ENCODE results near the gene TTF1. TPM values are rescaled to one million over a fixed set of nuclear protein-coding genes. Genes with fewer than 3 reads are reported as not detected.

The TTF1 gene
- total RNA-seq, 1 experiment from 2014 or later: 26.9 TPM

- Mint-ChIP-seq H3K4me1 (peaks cover 13 to 15% of the 10 kb centered on the region in 2 experiments), H3K4me3 (peak overlapping the region in 1 of 2 experiments; percentile 23; a peak in 2 of 5 replicates), H3K9me3 (no peaks in the 10 kb centered on the region; a peak in 1 of 5 replicates), H3K36me3 (ENCODE audit: insufficient read depth in 1 of 3, low read depth in 3 of 3) (peaks cover 13 to 23% (median 19%) of the 10 kb centered on the region in 3 experiments; a peak in 6 of 7 replicates), H3K27ac (peak overlapping the region in 1 of 3 experiments; percentile 85; a peak in 3 of 7 replicates), H3K27me3 (ENCODE audit: low read depth) (no peaks in the 10 kb centered on the region)
- H3K27ac ChIP-seq (ENCODE audit: insufficient read length, low read depth, low read length): no peak overlapping the region
- no peak overlapping the region for H4K5ac ChIP-seq (ENCODE audit: insufficient read length, low read depth, low read length)
- no peaks in the 10 kb centered on the region for H4K20me1 ChIP-seq (ENCODE audit: control insufficient read depth, insufficient read depth, insufficient read length)
- H4K91ac ChIP-seq (ENCODE audit: insufficient read length, low read depth, low read length): no peak overlapping the region
- H3K79me1 ChIP-seq (ENCODE audit: insufficient read depth, low read depth, low read length, poor library complexity, severe bottlenecking): no peaks in the 10 kb centered on the region
- H3K79me2 ChIP-seq (ENCODE audit: insufficient read depth, low read length): peaks cover 4% of the 10 kb centered on the region; the same call in 1 of the 2 replicates
- H3K9me3 ChIP-seq (ENCODE audit: control insufficient read depth, low read depth, low read length): no peaks in the 10 kb centered on the region
- H2BK20ac ChIP-seq (ENCODE audit: low read depth, low read length, poor library complexity, severe bottlenecking): no peak overlapping the region
- no peak overlapping the region for H4K8ac ChIP-seq (replicated peaks; ENCODE audit: insufficient read length, low read depth, low read length)
- no peak overlapping the region for H3K4me2 ChIP-seq (ENCODE audit: insufficient read depth, insufficient read length, low read length)
- no peak overlapping the region for H3T11ph ChIP-seq (ENCODE audit: low read length)
- H3K23ac ChIP-seq (ENCODE audit: insufficient read length, low read depth, low read length): no peak overlapping the region
- no peak overlapping the region for H2BK12ac ChIP-seq (ENCODE audit: insufficient read length, low read depth, low read length)
- no peak overlapping the region for H3K18ac ChIP-seq (ENCODE audit: insufficient read length, low read depth, low read length)
- H2BK15ac ChIP-seq (ENCODE audit: low read depth, low read length): no peak overlapping the region
- H2AK5ac ChIP-seq (ENCODE audit: insufficient read length, low read length): no peak overlapping the region
- no peak overlapping the region for H3K4ac ChIP-seq (ENCODE audit: low read depth, low read length)
- DNase-seq: no peak
- peaks cover 5% of the 10 kb centered on the region for H3K23me2 ChIP-seq (ENCODE audit: insufficient read length, low read depth, low read length, poor library complexity, severe bottlenecking)
- H3K56ac ChIP-seq (ENCODE audit: insufficient read length, low read depth, low read length): no peak overlapping the region
- WGBS (ENCODE audit: extremely low coverage, insufficient read length, low lambda C conversion rate): no CpG with 5 or more reads among the region's 26 CpGs
- no peaks in the 10 kb centered on the region for H3K4me1 ChIP-seq (ENCODE audit: insufficient read depth, low read length)
- H2AFZ ChIP-seq (ENCODE audit: low read length): no peak overlapping the region
- no peaks in the 10 kb centered on the region for H3K27me3 ChIP-seq (ENCODE audit: insufficient read depth, low read length)
- H3K9ac ChIP-seq (ENCODE audit: extremely low read depth, insufficient read length, low read length): no peak overlapping the region
- H2BK120ac ChIP-seq (ENCODE audit: low read depth, low read length, poor library complexity, severe bottlenecking): no peak overlapping the region
- H3K14ac ChIP-seq (ENCODE audit: insufficient read depth, low read length): no peak overlapping the region
- H2BK5ac ChIP-seq (ENCODE audit: insufficient read length, low read length): no peak overlapping the region
- no peak for TF ChIP-seq CTCF (conservative IDR thresholded peaks at IDR 0.05)
Measured at GRCh38 chr9:132356324-132356924, 50.2 kb downstream of the TTF1 start.
